Activated CD8-positive, alpha-beta T cell treated with anti-CD3 and anti-CD28 coated beads, Interleukin-2, amount 10 ng/mL, durations not matched to agents 7 days and 5 days (primary cell): ENCODE results near the gene PFN4. TPM values are rescaled to one million over a fixed set of nuclear protein-coding genes. Genes with fewer than 3 reads are reported as not detected.
"Not testable (repeated sequence)": the region's sequence is repeated elsewhere in the genome, so short reads cannot be mapped to it uniquely, and the experiment has no call there.

ENCODE experiments used
- ATAC-seq: fragments of 150-1000 bp; cut with Tn5 transposase; one replicate; pipeline ENCODE4 v1.10.0; 2021; ENCODE audit warnings: moderate library complexity
- CTCF ChIA-PET: fragments of 350-600 bp; sonication (Branson Sonifier 250); formaldehyde crosslinking; loops from one replicate; lab custom pipeline; 2021; ENCODE audit warnings: antibody characterized with exemption; lab: Charles Lee
- POLR2A ChIA-PET: fragments of 350-600 bp; sonication (Branson Sonifier 250); formaldehyde crosslinking; loops from one replicate; lab custom pipeline; 2021; ENCODE audit warnings: antibody characterized with exemption; lab: Charles Lee
- DNase-seq: peaks from one replicate; pipeline ENCODE4 v3.0.0-alpha.2; 2020
- H3K27ac Mint-ChIP-seq: one replicate; pipeline ENCODE4 v1.8.0; 2021; ENCODE audit warnings: mild to moderate bottlenecking, mixed read lengths
- H3K27me3 Mint-ChIP-seq: one replicate; pipeline ENCODE4 v1.8.0; 2021; ENCODE audit warnings: low read depth, mixed read lengths
- H3K36me3 Mint-ChIP-seq: one replicate; pipeline ENCODE4 v1.8.0; 2021; ENCODE audit warnings: low read depth, mixed read lengths
- H3K4me1 Mint-ChIP-seq: one replicate; pipeline ENCODE4 v1.8.0; 2021; ENCODE audit warnings: low read depth, mixed read lengths
- H3K4me3 Mint-ChIP-seq: one replicate; pipeline ENCODE4 v1.8.0; 2021; ENCODE audit warnings: mild to moderate bottlenecking, mixed read lengths
- H3K9me3 Mint-ChIP-seq: one replicate; pipeline ENCODE4 v1.8.0; 2022; ENCODE audit warnings: mixed read lengths; ENCODE audit not compliant: insufficient read depth
- total RNA-seq, 2 experiments: library from RNA; stranded (reverse); gene quantifications; one replicate each; pipeline ENCODE4 v1.2.3, GENCODE V29; 2021

Gene PFN4
- total RNA-seq, 2 experiments from 2014 or later = 0.26 TPM; not detected in 1

DNA sequence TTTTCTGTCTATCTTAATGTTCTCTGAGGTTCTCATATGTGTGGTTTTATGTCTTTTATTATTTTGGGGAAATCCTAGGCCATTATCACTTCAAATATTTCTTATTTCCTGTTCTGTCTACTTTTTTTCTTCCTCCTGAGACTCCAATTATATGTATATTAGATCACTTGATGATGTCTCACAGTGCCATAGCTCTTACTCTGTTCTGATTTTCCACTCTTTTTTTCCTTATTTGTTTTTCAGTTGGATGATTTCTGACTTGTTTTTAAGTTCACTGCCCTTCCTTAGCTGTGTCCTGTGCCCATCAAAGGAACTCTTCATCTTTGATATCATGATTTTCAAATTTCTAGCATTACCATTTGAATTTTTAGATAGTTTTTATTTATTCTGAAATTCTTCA, 24.2 kb upstream of the PFN4 start:
- no peak overlapping the region for H3K27ac Mint-ChIP-seq
- ATAC-seq (no peak), DNase-seq (no peak)
- H3K9me3 Mint-ChIP-seq = peaks cover 16% of the 10 kb centered on the region
- POLR2A ChIA-PET = no interaction called here
- H3K4me1 Mint-ChIP-seq = no peaks in the 10 kb centered on the region
- no peak overlapping the region for H3K4me3 Mint-ChIP-seq
- peaks cover 7% of the 10 kb centered on the region for H3K36me3 Mint-ChIP-seq
- CTCF ChIA-PET = no interaction called here
- H3K27me3 Mint-ChIP-seq = no peaks in the 10 kb centered on the region

DNA sequence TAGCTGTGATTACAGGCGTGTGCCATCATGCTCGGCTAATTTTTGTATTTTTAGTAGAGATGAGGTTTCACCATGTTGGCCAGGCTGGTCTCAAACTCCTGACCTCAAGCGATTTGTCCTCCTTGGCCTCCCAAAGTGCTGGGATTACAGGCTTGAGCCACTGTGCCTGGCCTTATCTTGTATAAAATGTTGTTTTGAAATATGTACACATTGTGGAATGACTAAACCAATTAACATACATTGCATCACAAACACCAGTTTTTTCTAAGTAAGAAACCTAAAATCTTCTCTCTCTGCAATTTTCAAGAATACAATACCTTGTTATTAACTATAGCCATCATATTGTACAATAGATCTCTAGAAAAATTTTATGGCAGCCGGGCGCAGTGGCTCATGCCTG, 17.2 kb upstream of the PFN4 start:
- H3K4me3 Mint-ChIP-seq, H3K4me1 Mint-ChIP-seq, CTCF ChIA-PET, DNase-seq, POLR2A ChIA-PET, H3K27me3 Mint-ChIP-seq, H3K27ac Mint-ChIP-seq, ATAC-seq, H3K36me3 Mint-ChIP-seq, H3K9me3 Mint-ChIP-seq: not testable (repeated sequence)

DNA sequence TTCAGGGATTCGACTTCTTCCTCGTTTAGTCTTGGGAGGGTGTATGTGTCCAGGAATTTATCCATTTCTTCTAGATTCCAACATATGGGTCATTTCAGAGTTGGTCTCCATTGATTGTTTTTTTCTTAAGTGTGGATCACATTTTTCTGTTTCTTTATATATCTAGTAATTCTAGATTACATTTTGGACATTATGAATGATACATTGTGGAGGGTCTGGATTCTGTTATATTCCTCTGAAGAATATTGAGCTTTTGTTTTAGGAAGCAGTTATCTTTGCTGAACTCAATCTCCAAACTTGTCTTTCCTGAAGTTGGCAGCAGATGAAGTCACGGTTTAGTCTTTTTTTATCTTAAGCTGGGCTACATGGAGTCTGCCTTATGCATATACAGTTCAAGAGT, 9.4 kb upstream of the PFN4 start:
- Mint-ChIP-seq H3K9me3 (peaks cover 12% of the 10 kb centered on the region), H3K27me3 (no peaks in the 10 kb centered on the region), H3K27ac (no peak overlapping the region), H3K36me3 (peaks cover 8% of the 10 kb centered on the region), H3K4me3 (no peak overlapping the region), H3K4me1 (peaks cover 8% of the 10 kb centered on the region)
- POLR2A ChIA-PET = no interaction called here
- CTCF ChIA-PET = no interaction called here
- ATAC-seq (no peak), DNase-seq (no peak)

DNA sequence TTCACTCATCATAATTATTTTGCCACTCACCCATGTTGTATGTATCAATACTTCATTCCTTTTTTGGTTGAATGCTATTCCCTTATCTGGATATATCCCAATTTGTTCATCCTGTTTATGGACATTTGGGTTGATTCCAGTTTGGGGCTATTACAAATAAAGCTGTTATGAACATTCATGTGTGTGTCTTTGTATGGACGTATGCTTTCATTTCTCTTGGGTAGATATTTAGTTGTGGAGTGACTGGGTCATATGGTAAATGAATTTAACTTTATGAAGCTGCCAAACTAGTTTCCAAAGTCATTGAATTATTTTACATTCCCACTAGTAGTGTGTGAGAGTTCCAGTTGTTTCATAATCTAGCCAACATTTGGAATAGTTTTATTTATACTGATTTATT, 2.8 kb upstream of the PFN4 start:
- POLR2A ChIA-PET = no interaction called here
- peaks cover 22% of the 10 kb centered on the region for H3K4me1 Mint-ChIP-seq
- DNase-seq (no peak), ATAC-seq (no peak)
- no peak overlapping the region for H3K4me3 Mint-ChIP-seq
- no peaks in the 10 kb centered on the region for H3K27me3 Mint-ChIP-seq
- CTCF ChIA-PET = no interaction called here
- H3K27ac Mint-ChIP-seq = no peak overlapping the region
- H3K36me3 Mint-ChIP-seq = peaks cover 4% of the 10 kb centered on the region
- H3K9me3 Mint-ChIP-seq = no peaks in the 10 kb centered on the region

DNA sequence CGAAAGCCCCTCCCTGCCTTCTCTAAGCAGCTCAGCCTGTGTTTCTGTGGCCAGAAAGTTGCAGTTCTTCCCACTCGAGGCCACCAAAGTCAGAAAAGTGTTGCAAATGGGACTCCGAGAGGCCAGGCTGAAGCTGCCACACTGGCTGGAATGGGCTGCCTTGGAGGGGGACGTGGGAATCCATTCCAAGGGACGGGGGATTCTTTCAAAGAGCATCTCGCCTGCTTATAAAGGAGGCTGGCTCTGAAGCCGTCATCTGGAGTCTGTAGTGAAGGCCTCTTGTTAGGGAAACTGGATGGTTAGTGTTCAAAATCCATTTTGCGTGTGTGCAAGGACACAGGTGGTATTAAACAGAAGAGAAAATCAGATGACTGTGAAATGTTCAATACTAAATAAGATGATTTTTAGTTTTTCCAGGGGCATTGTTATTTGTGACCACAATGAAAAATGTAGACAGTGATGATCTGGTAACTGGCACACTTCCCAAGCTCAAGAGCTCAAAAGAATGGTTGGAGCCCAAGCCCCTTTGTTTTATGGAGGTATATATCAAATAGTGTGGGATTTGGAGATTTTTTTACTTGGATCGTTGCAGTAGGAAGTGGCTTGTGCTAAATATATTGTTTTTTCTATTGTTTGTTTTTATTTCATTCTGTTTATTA, 917 bp upstream of the PFN4 start:
- ATAC-seq (no peak), DNase-seq (no peak)
- Mint-ChIP-seq H3K9me3 (no peaks in the 10 kb centered on the region), H3K27ac (peak overlapping the region; percentile 66), H3K4me3 (peak overlapping the region; percentile 68), H3K36me3 (peaks cover 4% of the 10 kb centered on the region), H3K4me1 (peaks cover 16% of the 10 kb centered on the region), H3K27me3 (no peaks in the 10 kb centered on the region)
- CTCF ChIA-PET = interaction anchor here (4.0 to 4.7 kb wide), 2 partner anchors 40 to 300 kb away, joined by 15 to 31 read pairs; partner anchors contain the start of gene TP53I3
- POLR2A ChIA-PET = interaction anchor here (0.6 to 1.2 kb wide), 2 partner anchors 40 to 94 kb away, joined by 3 to 5 read pairs; partner anchors contain the start of gene TP53I3

DNA sequence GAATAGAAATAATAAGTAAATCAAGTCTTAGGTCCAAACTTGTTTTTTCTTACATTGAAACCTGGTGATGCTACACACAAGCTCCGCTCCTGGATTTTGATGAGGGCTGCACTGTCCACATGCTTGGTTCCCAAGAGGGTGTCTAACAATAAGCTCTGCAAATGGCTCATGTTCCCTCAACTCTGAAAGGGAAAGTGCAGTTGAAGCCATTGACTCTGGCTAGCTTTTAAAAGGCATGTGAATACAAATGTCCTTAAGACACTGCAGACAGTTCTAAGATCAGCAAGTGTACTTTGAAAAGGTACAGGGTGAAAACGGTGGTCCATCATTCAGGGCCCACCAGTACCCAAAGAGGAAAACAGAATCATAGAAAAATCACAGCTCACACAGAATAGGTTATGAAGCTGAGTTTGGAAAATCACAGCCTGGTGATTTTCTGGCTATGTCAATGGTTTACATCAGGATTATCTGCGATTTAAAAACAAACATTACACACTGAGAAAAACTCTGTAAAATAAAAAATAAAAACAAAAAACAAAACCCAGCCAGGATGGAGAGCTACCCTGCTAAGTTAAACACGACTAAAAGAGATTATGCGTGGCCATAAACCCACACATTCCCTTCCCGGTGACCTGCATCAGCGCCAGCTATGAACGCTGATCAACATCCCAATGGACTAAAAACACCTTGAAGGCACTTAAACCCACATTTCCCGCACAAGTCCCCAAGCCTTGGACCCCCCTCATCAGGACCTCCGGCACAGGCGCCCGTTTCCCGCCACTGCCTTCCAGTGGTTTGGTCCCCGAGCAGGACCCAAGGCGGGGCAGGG, 554 bp downstream of the PFN4 start:
- Mint-ChIP-seq H3K9me3 (no peaks in the 10 kb centered on the region), H3K27ac (peak overlapping the region; percentile 58), H3K36me3 (peaks cover 4% of the 10 kb centered on the region), H3K4me3 (peak overlapping the region; percentile 79), H3K27me3 (no peaks in the 10 kb centered on the region), H3K4me1 (peaks cover 14% of the 10 kb centered on the region)
- ATAC-seq (no peak), DNase-seq (no peak)
- ChIA-PET POLR2A (interaction anchor here (0.7 to 1.4 kb wide), 3 partner anchors 12 to 40 kb away, joined by 3 to 8 read pairs (median 5); partner anchors contain the start of gene TP53I3), CTCF (interaction anchor here (1.2 to 4.7 kb wide), 3 partner anchors 16 to 299 kb away, joined by 4 to 31 read pairs (median 15); partner anchors contain the start of gene TP53I3)

DNA sequence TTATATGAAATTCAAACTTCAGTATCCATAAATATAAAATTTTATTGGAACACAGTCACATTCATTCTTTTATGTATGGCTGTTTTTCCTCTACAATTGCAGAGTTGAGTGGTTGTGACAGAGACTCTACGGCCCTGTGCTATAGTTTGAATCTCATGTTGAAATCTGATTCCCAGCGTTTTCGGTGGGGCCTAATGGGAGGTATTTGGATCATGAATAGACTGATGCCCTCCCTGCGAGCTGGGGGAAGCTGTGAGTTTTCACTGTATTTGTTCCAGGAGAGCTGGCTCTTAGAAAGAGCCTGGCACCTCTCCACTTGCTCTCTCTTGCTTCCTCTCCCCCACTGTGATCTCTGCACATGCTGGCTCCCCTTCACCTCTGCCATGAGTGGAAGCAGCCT, 1.7 kb downstream of the PFN4 start:
- peaks cover 12% of the 10 kb centered on the region for H3K4me1 Mint-ChIP-seq
- H3K27ac Mint-ChIP-seq = no peak overlapping the region
- H3K27me3 Mint-ChIP-seq = no peaks in the 10 kb centered on the region
- no peak overlapping the region for H3K4me3 Mint-ChIP-seq
- no peaks in the 10 kb centered on the region for H3K36me3 Mint-ChIP-seq
- ChIA-PET CTCF (interaction anchor here (4.0 to 4.7 kb wide), 2 partner anchors 37 to 298 kb away, joined by 15 to 31 read pairs; partner anchors contain the start of gene TP53I3), POLR2A (interaction anchor here (1.4 kb wide), 1 partner anchor 37 kb away, joined by 5 read pairs; the partner anchor contains the start of gene TP53I3)
- H3K9me3 Mint-ChIP-seq = no peaks in the 10 kb centered on the region
- no peak for ATAC-seq
- no peak for DNase-seq

DNA sequence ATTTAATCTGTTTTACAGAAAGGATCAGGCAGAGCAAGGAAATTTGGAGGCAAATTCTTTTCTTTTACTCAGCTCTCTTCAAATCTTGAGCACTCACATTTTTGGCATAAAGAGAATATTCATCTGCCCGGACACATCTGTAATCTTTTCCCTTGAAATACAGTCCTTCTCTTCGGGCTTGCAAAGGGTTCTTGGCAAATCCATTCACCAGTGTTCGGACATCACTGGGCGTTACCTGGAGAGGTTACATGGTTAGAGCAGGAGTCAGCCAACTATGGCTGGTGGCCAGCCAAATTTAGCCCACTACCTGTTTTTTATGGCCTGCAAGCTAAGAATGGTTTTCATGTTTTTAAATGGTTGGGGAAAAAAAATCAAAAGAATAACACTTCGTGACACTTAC, 2.1 kb downstream of the PFN4 start:
- ATAC-seq (no peak), DNase-seq (no peak)
- no peak overlapping the region for H3K4me3 Mint-ChIP-seq
- no peak overlapping the region for H3K27ac Mint-ChIP-seq
- H3K36me3 Mint-ChIP-seq = no peaks in the 10 kb centered on the region
- ChIA-PET CTCF (interaction anchor here (4.7 kb wide), 1 partner anchor 37 kb away, joined by 31 read pairs; the partner anchor contains the start of gene TP53I3), POLR2A (no interaction called here)
- no peaks in the 10 kb centered on the region for H3K27me3 Mint-ChIP-seq
- H3K4me1 Mint-ChIP-seq = peaks cover 12% of the 10 kb centered on the region
- H3K9me3 Mint-ChIP-seq = no peaks in the 10 kb centered on the region

DNA sequence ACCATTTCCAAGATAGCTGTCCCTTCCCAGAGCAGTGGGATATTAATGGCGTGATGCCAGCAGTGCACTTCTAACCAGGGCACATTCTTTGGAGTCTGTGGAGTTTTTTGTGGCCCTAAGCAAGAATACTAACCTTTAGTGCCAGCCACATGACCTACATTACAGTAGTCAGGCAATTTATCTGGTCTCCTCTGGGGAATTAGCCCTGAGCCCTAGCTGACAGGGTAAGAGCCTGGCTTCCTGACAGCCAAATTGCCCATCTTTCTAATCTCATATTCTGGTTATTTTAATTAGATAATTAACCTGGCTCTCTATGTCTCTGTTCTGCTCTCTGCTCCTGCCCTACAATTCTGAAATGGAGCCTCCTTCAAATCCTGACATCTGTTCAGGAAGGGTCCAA, 5.2 kb downstream of the PFN4 start:
- Mint-ChIP-seq H3K36me3 (no peaks in the 10 kb centered on the region), H3K27ac (no peak overlapping the region), H3K27me3 (no peaks in the 10 kb centered on the region), H3K4me1 (peaks cover 3% of the 10 kb centered on the region), H3K4me3 (no peak overlapping the region), H3K9me3 (no peaks in the 10 kb centered on the region)
- ATAC-seq (no peak), DNase-seq (no peak)
- POLR2A ChIA-PET = no interaction called here
- CTCF ChIA-PET = interaction anchor here (0.8 kb wide), 1 partner anchor 34 kb away, joined by 4 read pairs; no protein-coding TSS in a partner anchor

DNA sequence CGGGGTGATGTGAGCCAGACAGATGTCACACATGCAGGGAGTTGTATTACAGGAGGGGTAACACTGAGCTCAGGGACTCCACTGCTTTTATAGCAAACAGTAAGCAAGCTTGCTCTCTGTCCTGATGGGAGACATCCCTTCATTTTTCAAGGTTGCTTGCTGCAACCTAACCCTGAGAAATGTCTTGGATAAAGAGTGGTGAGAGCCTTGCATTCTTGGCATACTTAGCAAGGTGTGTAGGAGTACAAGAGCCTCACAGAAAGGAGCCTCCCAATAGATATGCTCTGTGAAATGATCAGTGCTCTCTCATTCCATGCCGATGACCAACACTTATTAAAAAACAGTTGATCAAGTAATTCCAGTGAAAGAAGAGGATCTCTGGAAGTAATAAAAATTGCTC, 8.1 kb downstream of the PFN4 start:
- no peak for ATAC-seq
- Mint-ChIP-seq H3K27me3 (no peaks in the 10 kb centered on the region), H3K9me3 (no peaks in the 10 kb centered on the region), H3K27ac (no peak overlapping the region), H3K4me1 (no peaks in the 10 kb centered on the region), H3K4me3 (no peak overlapping the region), H3K36me3 (no peaks in the 10 kb centered on the region)
- ChIA-PET CTCF (no interaction called here), POLR2A (no interaction called here)
- no peak for DNase-seq

DNA sequence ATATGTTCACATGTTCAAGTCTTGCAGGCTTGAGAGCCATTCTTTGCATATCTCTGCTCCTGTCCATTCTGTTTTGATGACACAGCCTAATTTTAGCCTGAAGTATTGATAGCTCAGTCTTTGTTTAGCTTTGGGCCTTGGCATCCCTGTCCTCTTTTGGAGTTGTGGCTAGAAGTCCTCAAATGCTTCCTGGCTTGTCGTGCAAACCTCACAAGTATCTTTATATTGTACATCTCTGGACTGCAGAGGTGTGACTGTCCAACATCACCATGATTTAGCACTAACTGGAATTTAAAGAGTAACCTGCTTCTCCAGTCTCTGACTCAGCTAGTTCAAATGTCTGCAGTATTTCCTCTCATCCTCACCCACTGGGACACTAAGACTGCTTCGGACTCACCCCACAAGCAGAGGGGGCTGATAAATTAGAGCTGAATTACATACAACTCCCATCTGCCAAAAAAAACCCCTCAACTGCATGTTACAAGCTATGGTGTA, 11.7 kb downstream of the PFN4 start:
- no peak overlapping the region for H3K27ac Mint-ChIP-seq
- POLR2A ChIA-PET = no interaction called here
- no peak overlapping the region for H3K4me3 Mint-ChIP-seq

More for the DNA sequence above, 11.7 kb downstream of the PFN4 start:
- Mint-ChIP-seq H3K4me1 (no peaks in the 10 kb centered on the region), H3K36me3 (peaks cover 2% of the 10 kb centered on the region), H3K27me3 (peaks cover 6% of the 10 kb centered on the region), H3K9me3 (peaks cover 13% of the 10 kb centered on the region)
- CTCF ChIA-PET = interaction anchor here (0.9 kb wide), 1 partner anchor 27 kb away, joined by 4 read pairs; the partner anchor contains the start of gene TP53I3
- ATAC-seq (no peak), DNase-seq (no peak)
